Fibroblast of skin of abdomen (primary cell): Measurements from ENCODE around the gene RABGEF1.
"Not testable (repeated sequence)": the region's sequence is repeated elsewhere in the genome, so short reads cannot be mapped to it uniquely, and the experiment has no call there.

Experiments used
- DNase-seq: peaks from one replicate; pipeline ENCODE4 v3.0.0-alpha.2; 2013

Gene RABGEF1

DNA sequence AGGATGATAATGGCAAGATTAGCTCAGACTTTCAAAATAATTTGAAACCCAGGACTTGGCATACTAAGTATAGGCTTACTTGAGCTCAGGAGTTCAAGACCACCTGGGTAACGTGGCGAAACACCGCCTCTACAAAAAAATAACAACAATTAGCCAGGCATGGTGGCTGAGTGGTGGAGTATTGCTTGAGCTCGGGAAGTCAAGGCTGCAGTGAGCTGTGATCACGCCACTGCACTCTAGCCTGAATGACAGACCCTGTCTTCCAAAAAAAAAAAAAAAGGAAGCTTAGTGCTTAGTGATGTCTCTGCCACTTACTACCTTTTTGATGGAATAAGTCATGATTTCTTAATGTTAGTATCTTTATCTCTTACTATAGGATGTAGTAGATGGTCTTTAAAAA, 25.5 kb downstream of the RABGEF1 start:
- no peak for DNase-seq

DNA sequence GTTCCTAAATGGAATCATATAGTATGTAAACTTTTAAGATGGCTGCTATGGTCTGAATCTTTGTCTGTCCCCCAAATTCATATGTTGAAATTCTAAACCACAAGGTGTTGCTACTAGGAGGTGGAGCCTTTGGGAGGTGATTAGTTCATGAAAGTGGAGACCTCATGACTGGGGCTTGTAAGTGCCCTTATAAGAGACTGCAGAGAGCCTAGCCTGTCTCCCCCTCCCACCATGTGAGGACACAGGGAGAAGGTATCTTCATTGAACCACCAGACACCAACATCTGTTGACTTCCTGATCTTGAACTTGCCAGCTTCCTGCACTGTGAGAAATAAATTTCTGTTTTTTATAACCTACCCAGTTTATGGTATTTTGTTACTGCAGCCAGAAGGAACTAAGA, 27.0 kb downstream of the RABGEF1 start:
- not testable (repeated sequence) for DNase-seq

GRCh38 chr7:66768865-66769832, 28.6 kb downstream of the RABGEF1 start:
- DNase-seq: no peak

- DNase-seq: peak; percentile 29
These were observed 29.4 kb downstream of the RABGEF1 start for GRCh38 chr7:66769833-66770512.

- no peak for DNase-seq
These were observed 31.3 kb downstream of the RABGEF1 start for GRCh38 chr7:66771795-66772194.

DNA sequence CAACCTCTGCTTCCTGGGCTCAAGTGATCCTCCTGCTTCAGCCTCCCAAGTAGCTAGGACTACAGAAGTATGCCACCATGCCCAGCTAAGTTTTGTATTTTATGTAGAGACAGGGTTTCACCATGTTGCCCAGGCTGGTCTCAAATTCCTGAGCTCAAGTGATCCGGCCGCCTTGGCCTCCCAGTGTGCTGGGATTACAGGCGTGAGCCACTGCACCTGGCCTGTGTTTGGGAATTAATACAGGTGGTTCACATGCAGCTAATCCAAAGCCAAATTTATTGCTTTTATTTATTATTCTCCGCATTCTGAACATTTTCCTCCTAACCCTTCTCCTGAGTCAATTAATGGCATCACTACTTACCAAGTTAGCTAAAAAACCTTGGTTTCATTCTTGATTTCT, 33.2 kb downstream of the RABGEF1 start:
- DNase-seq: not testable (repeated sequence)

- DNase-seq: not testable (repeated sequence)
These were observed 35.9 kb downstream of the RABGEF1 start for GRCh38 chr7:66776383-66776782.

DNA sequence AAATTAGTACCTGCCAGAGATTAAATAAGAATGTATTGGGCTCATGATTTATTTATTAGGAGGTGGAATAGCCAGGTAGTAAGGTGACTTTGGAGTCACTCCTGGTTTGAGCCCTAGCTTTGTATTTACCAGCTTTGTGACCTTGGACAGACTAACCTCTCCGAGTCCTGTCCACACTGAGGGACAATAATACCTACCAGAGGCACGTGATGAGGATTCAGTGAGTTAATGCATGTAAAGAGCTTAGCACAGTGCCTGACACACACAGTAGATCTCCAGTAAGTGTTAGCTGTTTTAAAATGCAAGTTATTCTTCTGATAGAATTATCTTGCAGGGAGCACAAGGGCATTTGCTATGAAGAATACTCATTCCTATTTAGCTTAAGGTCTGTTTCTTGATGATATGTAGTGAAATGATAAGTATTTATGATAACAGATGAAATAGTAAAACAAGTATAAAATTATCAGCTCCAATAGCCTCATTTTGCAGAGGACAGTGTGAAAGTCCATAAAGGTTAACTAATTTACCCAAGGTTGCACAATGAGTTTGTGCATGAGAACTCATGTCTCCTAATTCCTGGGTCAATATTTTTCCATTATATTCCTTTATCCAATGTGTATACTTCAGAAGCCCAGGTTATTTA, 36.4 kb downstream of the RABGEF1 start:
- no peak for DNase-seq

- peak; percentile 63 for DNase-seq
These were observed 37.7 kb downstream of the RABGEF1 start for GRCh38 chr7:66778201-66778600.

DNA sequence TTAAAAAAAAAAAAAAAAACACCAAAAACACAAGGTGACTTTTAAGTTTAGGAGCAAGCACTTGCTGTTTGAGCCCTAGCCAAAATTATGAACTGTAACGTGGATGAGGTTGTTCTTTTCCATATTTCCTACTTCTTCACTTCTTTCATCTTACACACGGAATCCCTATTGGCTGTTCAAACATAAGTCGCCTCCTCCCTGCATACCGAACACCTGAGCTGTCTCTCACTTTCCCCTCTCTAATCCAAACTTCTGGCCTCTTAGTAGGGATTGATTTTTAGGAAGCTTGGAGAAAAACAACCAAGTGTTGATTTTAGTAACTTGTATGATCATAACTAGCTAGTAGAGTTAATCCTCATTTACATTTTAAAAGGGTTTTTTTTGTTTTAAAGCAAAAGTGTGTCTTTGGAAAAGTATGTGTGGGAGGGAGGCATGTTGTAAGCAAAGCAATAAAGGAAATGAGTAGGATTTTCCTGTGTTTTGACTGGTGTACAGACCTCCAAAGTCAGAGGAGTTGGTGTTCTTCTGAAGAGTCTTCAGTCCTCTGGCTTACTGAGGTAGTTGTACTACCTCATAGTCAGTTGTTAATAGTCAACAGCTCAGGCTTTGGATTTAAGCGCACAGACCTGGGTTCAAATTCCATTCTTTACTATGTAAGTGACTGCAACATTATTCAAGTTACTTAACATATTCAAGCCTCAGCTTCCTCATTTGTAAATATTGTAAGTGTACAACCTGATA, 39.3 kb downstream of the RABGEF1 start:
- DNase-seq: peak; percentile 8

DNA sequence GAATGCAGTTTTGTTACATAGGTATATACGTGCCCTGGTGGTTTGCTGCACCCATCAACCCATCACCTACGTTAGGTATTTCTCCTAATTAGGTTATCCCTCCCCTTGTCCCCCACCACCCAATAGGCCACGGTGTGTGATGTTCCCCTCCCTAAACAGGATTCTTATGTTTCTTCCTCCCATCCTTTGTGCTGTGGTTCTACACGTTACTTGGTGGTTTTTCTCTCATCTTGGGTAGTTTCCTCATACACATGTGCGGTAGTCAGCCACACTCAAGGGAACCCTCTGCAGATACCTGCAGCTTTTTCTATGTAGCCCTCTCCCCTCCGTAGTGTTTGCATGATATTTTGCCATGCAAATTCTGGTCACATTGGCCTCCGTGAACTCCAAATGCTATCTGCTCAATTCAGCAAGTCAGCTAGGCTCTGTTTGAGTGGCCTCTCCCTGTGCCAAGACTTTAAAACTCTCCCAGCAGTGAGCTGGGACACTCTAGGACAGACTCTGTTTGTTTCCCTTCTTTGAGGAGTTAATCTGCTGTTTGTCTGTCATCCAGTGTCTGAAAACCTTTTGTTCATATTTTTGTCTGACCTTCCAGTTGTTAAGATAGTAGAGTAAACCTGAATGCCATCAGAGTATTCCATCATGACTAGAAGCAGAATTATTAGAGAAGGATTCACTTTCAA, 41.0 kb downstream of the RABGEF1 start:
- DNase-seq: no peak

DNA sequence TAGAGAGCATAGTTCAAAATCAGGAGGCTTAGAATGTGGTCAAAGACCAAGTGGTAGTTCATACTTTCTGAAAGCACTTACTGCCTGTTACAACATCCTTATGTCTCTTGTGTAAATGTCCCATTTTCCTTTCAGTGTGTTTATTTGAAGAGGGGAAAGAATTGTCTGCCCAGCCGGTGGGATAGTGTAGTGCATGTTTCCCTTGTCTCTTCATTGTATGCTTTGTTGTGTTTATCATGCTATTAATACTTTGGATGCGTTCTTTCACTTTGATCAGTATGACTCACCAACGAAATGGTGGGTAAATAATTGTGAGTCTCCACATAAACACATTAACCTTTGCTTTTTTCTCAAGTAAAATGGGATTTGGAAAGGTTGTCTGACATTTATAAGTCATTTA, 42.3 kb downstream of the RABGEF1 start:
- DNase-seq: not testable (repeated sequence)

GRCh38 chr7:66783887-66784595, 43.5 kb downstream of the RABGEF1 start:
- not testable (repeated sequence) for DNase-seq

- DNase-seq: no peak
These were observed 49.7 kb downstream of the RABGEF1 start for GRCh38 chr7:66790196-66790595.

- no peak for DNase-seq
These were observed 50.2 kb downstream of the RABGEF1 start for GRCh38 chr7:66790725-66791124.

GRCh38 chr7:66800591-66800990, 60.1 kb downstream of the RABGEF1 start:
- DNase-seq: no peak

- no peak for DNase-seq
These were observed 63.5 kb downstream of the RABGEF1 start for GRCh38 chr7:66804001-66804400.

DNA sequence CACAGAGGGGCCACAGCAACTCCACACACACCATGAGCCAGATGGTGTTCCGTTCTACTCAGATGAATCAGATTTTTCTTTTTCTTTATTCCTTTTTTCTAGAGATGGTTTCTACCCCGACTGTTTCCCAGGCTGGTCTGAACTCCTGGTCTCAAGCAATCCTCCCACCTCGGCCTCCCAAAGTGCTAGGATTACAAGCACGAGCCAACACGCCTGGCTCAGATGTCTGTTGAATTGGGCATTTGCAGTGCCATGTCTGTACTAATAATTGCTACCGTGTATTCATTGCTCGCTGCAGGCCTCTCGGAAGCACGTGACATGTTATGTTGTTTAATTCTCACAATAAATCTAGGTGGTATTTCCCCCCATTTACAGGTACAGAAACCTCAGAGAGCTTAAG, 67.2 kb downstream of the RABGEF1 start:
- no peak for DNase-seq

- DNase-seq: no peak
These were observed 70.2 kb downstream of the RABGEF1 start for GRCh38 chr7:66810716-66811115.

- not testable (repeated sequence) for DNase-seq
These were observed 74.8 kb downstream of the RABGEF1 start for GRCh38 chr7:66815186-66815875.

- no peak for DNase-seq
These were observed 75.4 kb downstream of the RABGEF1 start for GRCh38 chr7:66815951-66816350.
